ACHN (cell line): ENCODE results near the gene ABCA1.

ENCODE experiments used
- DNase-seq: peaks from one replicate; pipeline ENCODE4 v3.0.0-alpha.2; 2015
- in situ Hi-C: cut with HindIII; loops from 2 replicates; pipeline ENCODE4 v1.10.0; 2017; ENCODE audit warnings: low sequenced_read_pairs, low pct_ligation_motif_present, low pct_unique_long_range_greater_than_20kb

The ABCA1 gene

DNA sequence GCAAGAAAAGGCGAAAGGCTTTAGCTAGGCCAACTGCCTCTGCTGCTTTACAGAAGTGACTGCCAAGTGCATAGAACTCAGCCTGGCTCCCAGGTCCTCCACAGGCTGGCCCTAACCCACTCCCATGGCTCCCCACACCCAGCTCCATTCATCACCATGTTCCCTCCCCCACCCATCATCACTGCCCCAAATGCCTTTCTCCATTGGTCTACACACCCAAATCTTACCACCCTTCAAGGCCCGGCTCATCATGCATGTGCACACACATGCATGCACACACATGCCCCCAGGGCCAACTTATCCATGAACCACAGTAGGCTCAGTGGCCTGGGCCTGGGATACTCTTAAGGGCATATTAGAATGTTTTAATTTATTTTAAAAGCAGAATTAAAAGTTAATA is 44.8 kb downstream of the ABCA1 start:
- in situ Hi-C loops = no loop called here
- no peak for DNase-seq

DNA sequence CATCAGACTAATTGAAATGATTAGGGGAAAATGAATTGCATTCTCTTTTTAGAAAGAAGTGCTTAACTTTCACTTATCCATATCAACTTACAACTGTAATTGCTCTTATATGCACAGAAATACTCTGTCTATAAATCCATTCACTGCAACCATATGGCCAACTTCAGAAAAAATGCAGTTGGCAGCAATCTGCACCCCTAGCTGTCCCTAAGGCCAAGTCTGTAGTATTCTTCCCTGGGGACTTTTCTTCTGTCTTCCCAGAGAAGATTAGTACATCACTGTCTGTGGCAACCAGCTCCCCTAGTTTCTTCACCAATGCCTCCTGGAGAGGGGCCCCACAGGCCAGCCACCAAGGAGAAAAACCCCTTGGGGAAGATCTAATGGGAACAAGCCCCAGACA is 45.4 kb downstream of the ABCA1 start:
- in situ Hi-C loops = no loop called here

DNA sequence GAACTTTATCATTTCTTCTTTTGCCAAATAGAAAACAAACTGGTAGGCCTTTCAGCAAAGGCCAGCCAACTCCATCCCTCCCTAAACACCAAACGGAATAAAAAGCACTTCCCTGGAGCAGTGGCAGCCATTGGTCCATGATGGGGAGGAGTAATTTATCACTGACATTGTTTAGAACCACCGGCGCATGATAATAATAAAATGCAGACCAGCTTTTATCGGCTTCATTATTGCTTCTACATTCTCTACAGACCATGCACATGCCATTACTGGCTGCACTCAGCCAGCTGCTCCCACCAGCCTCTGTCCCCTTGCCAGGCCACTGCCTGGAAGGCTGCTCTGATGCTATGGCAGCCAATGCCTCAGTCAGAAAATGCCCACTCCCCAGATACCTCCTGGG is 45.9 kb downstream of the ABCA1 start:
- no peak for DNase-seq

More for the DNA sequence above, 45.4 kb downstream of the ABCA1 start:
- no peak for DNase-seq

DNA sequence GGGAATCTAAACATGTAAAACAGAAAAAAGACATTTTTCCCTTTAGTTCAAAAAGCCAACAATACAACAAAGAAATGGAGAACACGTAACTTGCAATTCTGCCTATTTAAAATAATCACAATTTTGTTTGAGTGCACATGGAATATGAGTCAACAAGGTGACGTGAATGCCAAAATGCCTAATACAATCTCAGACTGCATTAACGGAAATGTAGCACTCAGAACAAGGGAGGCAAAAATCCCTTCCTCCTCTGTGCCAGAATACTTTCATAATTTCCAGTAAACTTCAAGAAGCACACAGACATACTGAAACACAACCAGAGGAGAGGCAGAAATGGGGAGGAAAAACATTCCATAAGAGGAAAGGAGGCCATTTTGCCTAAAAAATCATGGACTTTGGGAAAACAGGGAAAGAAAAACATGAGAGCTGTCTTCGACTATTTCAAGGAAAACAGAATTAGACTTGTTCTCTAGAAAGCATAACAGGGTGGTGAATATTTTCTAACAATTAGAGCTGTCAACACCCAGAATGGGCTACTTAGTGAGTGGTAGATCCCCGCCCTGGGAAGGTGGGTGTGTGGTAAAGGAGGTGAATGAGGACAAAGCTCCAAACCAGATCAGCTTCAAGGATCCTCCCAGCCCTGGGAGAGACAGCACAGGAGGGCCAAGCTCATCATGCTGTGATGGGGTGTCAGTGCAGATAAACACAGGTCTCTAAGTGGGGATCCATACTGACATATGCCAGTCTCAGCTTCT is 48.2 kb downstream of the ABCA1 start:
- DNase-seq = no peak
- in situ Hi-C loops = no loop called here

More for the DNA sequence above, 45.9 kb downstream of the ABCA1 start:
- in situ Hi-C loops = no loop called here

DNA sequence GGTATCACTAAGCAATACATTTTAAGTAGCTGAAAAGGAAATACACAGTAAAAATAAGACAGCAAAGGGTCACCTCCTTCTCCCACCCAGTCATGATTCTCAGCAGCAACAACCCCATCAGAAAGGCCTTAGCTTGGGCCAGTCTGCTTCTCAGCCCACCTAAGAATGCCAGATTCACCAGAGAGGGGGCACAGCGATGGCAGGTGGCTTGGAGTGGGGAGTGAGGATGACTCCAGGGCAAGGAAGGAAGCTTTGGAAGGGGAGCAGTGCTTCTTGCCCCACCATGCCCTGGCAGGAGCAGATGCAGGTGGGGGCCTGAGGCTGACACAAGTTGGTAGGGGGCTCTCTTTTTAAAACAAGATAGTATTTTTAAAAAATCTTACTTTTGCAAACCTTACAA is 51.4 kb downstream of the ABCA1 start:
- in situ Hi-C loops = no loop called here
- DNase-seq = no peak

DNA sequence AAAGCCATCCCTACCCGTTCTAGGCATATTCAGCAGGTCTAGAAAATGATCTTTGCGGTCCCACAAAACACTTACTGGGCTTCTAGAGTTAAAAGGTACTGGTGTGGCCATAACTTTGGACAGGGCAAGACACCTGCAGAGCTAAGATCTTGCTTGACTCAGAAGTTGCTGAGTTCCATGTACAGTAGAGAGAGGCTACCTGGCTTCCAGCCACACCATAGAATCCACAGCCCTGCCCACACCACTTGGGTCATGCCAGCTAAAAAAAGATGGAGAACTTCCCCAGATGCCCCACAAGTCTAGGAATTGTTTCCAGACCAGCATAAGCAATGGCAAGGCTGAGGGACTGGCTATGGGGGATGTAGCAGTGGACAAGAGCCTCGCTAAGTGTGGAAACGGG is 52.1 kb downstream of the ABCA1 start:
- in situ Hi-C loops = no loop called here

DNA sequence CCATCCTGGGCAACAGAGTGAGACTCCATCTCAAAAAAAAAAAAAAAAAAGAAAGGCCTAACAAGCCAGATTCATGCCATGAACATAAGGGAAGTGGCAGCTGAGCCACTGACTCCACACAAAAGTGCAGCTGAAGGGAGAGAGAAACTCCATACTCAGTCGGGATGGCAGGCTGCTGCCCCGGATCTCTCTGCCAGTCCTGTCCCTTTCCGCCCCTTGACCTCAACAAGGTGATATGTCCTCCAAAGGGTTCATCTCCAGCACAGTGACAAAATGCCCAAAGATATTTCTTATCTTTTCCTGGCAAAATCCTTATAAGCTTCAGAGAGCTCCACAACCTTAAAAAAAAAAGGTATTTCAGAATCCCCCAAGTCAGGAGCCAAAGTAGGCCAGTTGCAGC is 52.6 kb downstream of the ABCA1 start:
- in situ Hi-C loops = no loop called here
- no peak for DNase-seq

More for the DNA sequence above, 52.1 kb downstream of the ABCA1 start:
- no peak for DNase-seq

DNA sequence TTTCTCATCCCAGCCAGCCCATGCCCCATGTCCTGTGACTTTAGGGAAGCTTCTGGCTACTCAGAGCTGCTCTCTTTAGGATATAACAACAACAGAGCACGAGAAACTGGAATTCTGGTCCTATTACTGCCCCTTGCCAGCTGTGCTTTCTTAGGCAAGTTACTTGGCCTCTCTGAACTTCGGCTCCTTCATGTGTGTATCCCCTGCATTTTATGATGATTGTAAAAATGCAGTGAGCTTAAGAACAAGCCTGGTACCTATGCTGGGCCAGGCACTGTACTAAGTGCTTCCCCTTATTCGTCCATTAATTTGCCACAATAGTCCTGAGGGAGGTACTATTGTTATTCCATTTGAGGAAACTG is 54.5 kb downstream of the ABCA1 start:
- in situ Hi-C loops = no loop called here
- DNase-seq = no peak

DNA sequence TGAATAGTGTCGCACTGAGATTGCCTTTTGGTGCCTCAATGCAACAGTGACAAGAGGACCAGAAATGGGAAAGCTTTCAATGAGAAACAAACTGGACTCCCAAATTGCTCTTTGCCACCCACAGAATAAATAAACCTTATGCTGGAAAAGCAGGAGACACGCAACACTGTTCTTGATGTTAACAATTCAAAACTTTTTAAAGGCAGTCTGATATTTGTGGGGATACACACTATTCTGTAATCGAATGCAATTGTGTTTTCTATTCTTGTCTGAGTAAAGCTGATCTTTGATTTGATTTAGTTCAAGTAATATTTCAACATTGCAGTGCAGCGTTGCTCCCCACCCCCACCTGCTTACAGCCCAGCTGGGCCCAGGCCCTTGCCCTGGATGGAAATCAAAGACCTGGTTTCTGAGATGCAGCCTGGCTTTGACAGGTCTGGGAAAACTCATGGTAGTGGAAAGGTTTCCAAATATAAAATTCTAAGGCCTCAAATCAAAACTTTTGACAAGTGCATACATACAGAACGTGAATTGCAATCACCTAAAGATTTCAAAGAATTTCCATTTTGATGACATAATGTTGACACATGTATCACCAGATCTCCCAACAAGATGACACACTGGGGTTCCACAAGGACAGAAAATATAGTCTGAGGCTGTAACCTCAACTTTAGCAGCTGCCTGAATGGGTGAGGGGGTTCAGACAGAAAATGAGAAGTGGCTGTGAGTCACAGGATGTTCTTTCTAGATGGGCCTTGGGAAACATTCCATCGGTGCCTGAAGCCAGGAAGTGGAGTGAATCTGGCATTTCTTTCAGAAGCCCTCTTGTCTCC is 55.1 kb downstream of the ABCA1 start:
- peak; percentile 73 for DNase-seq
- in situ Hi-C loops = no loop called here

DNA sequence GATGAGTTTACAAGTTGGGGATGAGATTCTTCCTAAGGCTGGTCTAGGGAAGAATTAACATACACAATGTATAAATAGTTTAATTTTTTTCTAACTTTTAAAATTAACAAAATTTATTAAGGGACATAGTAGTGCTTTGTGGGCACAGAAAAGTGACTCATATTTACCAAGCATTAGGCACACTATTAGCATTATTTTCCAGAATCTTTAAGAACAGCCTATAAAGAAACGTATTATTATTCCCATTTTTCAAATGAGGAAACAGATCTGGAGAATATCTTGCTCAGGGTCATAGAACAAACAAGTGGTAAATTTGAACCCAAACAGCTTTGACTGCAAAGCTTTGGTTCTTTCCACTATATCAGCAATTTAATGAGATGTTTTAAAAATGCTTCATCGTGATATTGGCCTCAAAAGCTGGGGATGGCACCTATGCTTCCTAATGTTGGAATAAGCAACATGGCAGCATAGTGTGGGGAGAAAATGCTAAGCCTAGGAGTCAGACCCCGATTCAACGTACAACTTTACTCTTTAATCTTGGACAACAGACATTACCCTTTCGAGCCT is 55.9 kb downstream of the ABCA1 start:
- DNase-seq = no peak
- in situ Hi-C loops = no loop called here

DNA sequence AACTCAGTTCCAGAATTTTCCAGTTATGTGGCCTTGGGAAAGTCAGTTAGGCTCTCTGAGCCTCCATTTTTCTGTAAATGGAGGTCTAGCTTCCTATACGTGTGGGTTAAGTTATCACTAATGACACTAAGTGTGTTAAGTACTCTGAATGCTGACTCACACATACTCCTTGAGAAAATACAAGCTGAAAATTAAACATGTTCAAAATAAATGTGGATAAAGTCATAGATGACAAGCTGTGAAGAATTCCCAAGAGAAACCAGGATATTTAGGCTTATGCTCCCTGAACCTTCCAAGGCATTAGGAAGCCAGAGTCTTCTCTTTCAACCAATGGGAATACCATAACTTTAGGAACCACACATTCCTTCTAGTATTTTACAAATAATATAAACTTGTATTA is 58.1 kb downstream of the ABCA1 start:
- in situ Hi-C loops = no loop called here

DNA sequence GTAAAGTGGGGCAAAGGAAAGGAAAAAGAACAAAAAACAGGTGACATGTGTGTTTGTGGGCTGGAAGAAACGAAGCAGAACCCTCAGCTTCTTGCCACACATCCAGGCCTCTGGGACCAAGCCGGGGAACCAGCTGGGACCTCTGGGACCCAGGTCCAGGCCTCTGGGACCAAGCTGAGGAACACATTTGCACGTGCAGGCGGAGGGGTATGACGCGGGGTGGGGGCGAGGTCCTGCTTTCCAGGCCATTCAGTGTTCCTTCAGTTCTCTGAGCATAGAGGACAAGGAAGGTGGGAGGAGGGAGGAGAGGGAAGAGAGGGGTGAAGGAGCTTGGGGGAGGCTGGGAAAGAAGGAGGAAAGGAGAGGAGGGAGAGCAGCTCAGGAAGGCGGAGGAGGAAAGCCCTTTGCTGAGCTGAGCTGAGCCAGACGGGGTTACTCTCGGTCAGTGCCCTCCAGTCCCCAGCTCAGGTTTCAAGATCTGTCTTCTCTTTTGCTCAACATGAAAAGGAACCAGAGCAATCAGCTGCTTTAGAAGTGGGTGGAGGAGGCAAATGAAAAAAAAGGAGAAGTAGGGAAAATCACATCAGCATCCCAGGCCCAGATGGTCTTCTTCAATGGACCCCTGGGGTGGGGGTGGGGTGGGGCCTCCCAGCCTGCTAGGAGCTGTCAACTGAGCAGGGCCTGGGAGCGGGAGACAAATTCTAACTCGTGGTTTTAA is 59.1 kb downstream of the ABCA1 start:
- DNase-seq = no peak
- in situ Hi-C loops = no loop called here

More for the DNA sequence above, 58.1 kb downstream of the ABCA1 start:
- no peak for DNase-seq

DNA sequence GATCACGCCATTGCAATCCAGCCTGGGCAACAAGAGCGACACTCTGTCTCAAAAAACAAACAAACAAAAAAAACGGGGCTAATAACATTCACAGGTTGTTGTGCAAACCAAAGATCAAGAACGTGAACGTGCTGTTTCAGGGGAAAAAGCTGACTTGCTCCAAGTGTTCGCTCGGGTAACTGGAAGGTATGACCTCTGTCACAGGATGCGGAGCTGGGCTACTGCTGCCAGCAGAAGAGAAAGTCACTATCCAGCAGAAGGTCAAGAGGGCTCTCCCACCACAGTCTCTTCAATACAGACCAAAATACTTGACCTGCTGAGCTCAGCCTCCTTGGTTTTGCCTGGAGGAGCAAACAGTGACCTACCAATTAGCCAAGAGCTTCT is 59.7 kb downstream of the ABCA1 start:
- in situ Hi-C loops = no loop called here
- DNase-seq = no peak

DNA sequence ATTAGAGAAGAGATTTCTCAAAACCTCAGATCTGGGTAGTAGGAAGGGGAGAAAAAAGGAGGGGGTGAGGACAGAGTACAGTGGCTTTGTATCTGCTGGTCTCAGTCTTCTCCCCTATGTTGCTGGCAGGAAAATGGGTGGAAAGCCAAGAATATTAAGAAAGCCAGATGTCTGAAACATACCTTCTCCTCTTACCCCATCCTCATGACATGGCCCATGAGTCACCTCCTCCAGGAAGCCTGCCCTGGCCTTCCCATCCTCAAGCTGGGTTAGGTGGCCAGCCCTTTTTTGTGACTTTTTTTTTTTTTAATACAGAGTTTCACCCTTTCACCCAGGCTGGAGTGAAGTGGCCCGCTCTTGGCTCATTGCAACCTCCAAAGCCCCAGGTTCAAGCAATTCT is 61.8 kb downstream of the ABCA1 start:
- no peak for DNase-seq
- in situ Hi-C loops = no loop called here

DNA sequence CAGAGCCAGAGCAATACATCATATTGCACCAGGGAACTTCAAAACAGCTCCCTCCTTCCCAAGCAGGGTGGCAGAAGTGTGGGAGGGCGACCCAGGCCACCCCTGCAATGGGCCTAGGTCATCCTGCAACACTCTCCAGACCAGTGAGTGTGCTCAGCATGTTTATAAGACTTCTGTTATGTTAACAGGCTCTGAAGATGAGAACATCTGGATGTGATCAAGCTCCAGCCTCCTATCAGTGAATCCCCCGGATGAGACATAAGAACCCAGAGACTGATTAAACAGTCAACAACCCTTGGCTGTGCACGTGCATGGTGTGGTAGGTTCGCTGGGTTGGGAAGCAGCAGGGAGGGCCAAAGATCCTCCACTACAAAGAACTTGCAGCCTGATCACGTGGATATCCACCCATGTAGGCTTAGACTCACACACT is 63.3 kb downstream of the ABCA1 start:
- in situ Hi-C loops = no loop called here
- DNase-seq = no peak

DNA sequence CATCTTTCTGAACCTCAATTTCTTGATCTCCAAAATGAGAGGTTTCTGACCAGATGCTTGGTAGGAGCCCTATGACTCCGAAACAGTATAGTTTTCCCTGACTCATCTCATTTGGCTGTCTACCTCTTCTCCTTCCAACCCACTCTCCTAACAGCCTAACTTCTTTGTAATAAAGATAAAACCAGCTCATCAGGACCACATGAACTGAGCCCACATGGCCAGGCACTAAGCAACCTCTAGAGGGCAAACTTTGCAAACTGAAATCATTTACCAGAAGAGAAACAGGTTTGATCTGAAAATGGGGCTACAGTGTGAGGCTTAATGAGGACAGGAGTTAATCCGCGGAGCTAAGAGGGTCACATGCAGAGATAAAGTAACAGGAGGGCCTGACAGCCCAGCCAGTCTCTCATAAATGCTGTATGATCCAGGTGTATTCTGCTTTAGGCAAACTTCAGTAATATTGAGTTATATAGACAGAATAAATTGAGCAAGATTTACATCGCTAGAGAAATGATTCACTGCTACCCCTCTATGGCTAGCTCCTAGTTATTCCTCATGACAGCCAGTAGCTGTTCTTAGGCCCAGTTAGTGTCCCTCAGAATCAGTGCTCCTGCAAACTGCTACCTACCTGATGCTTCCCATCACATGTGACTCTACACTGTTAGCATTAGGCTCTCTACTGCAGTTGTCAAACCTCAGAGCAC is 64.6 kb downstream of the ABCA1 start:
- DNase-seq = peak; percentile 77
- in situ Hi-C loops = no loop called here

DNA sequence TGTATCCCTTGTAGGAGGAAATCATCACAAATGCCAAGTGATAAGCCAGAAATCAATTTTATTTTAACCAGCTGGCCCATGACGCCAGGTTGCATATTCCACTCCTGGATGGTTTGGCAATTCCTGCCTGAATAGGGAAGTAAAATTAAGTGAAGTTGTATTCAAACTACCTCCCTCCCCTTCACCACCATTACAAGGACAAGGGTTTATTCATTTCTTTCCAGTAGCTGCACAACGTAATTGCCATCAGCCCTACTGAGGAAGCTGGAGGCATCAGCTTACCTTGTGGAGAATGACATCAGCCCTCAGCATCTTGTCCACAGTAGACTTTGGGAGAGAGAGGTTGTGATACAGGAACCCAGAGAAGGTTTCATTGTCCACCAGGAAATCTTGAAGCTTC is 66.6 kb downstream of the ABCA1 start:
- DNase-seq = no peak
- in situ Hi-C loops = no loop called here

DNA sequence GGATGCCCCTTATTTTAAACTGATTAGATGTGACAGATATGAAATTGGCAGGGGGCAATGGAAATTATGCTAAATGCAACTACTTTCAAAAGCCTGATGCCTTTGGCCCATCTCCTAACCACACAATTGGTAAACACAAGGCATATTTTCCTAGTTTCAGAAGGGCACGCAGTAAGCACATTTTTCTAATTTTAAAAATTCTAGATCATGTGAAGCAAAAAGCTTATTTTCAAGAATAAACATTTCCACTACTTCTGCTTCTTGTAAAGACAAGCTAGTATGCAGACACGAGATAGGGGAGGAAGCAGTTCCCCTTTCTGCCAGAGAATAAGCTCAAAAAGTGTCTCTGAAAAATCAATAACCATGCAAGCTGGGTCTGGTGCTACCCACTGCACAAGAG is 67.7 kb downstream of the ABCA1 start:
- DNase-seq = no peak
- in situ Hi-C loops = no loop called here

DNA sequence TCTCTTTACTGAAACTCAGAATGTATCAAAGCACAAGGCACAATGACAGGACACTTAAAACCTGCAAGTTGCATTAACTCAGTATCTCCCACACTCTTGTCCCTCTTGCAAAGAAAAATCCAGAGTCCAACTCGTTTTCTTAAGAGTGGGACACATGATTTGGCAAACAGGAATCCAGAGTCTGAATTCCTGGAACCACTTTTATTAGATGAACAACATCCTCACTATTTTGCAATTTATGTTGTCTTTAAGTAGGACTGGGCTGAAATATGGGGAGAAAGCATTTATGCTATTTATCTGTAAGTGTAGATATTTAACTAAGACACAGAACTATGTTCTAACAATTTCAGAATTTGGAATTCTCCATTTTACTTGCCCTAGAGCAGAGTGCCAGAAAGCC is 69.1 kb downstream of the ABCA1 start:
- in situ Hi-C loops = no loop called here

More for the DNA sequence above, 69.1 kb downstream of the ABCA1 start:
- no peak for DNase-seq
